Esophagus (tissue), 2 donors: ENCODE measurements around the gene KRTAP5-10. TPM values are rescaled to one million over a fixed set of nuclear protein-coding genes. Genes with fewer than 3 reads are reported as not detected.

Source experiments
- H3K27ac ChIP-seq, 2 donors: one replicate each; pipeline ENCODE4 v1.5.1; 2013; ENCODE audit warnings: low read depth in 2 of 2, mild to moderate bottlenecking in 2 of 2, inconsistent platforms in 1 of 2, low read length in 1 of 2, moderate library complexity in 1 of 2
- H3K27me3 ChIP-seq, 2 donors: one replicate each; pipeline ENCODE4 v1.6.1; 2013; ENCODE audit warnings: low read length in 2 of 2, control low read depth in 1 of 2, mild to moderate bottlenecking in 1 of 2; ENCODE audit not compliant: insufficient read depth in 2 of 2, control insufficient read depth in 1 of 2
- H3K36me3 ChIP-seq, 2 donors: one replicate each; pipeline ENCODE4 v1.6.1; 2013; ENCODE audit warnings: low read length in 1 of 2; ENCODE audit not compliant: control insufficient read depth in 2 of 2, insufficient read depth in 2 of 2
- H3K4me1 ChIP-seq, 2 donors: one replicate each; pipeline ENCODE4 v1.6.1; 2013; ENCODE audit warnings: low read length in 1 of 2; ENCODE audit not compliant: control insufficient read depth in 2 of 2, insufficient read depth in 2 of 2
- H3K4me3 ChIP-seq, 2 donors: one replicate each; pipeline ENCODE4 v1.5.1; 2013; ENCODE audit warnings: low read length in 2 of 2, mild to moderate bottlenecking in 2 of 2, low read depth in 1 of 2, moderate library complexity in 1 of 2
- H3K9me3 ChIP-seq, 2 donors: one replicate each; pipeline ENCODE4 v1.6.1; 2013; ENCODE audit warnings: mild to moderate bottlenecking in 2 of 2, low read depth in 1 of 2, low read length in 1 of 2, moderate library complexity in 1 of 2; ENCODE audit not compliant: control insufficient read depth in 2 of 2, insufficient read depth in 1 of 2
- WGBS, 2 donors: extraction: QIAGEN DNeasy Blood & Tissue Kit; methylation state at CpG; one replicate each; pipeline ENCODE4 v1.1.7; 2013; 5-methylcytosine and 5-hydroxymethylcytosine counted together
- polyA plus RNA-seq, 2 donors: library from polyadenylated mRNA; stranded (reverse); fragments of 200-250 nt; gene quantifications; one replicate each; pipeline ENCODE4 v1.2.3, GENCODE V29; 2013
- donor health status: healthy with polysubstance abuse.
- donor health status: Bipolar disorder and iron deficiency.

The KRTAP5-10 gene
- polyA plus RNA-seq, 2 donors = 0.05 to 0.12 TPM

DNA sequence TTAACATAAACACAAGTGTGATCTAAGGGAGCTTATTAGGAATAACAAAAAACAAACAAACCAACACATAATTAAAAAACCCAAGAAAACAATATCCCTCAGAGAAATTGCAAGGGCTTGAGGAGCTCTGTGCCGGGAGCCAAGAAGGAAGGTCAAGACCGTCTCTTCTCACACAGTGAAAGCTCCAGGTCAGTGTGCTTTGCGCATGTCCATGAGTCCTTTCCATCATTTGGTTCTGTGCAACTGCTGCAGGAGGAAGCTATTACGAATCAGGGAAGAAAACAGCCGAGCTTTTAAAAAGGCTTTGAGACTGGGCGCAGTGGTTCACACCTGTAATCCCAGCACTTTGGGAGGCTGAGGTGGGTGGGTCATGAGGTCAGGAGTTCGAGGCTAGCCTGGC is 23.0 kb upstream of the KRTAP5-10 start:
- Histone ChIP-seq H3K4me1 (no peaks in the 10 kb centered on the region), H3K4me3 (no peak overlapping the region), H3K9me3 (peaks cover 0 to 4% of the 10 kb centered on the region in 2 donors), H3K27ac (no peak overlapping the region), H3K36me3 (no peaks in the 10 kb centered on the region), H3K27me3 (no peaks in the 10 kb centered on the region)
- 88 to 91% methylated on average over 7 of the region's 7 CpGs for WGBS, 2 donors

DNA sequence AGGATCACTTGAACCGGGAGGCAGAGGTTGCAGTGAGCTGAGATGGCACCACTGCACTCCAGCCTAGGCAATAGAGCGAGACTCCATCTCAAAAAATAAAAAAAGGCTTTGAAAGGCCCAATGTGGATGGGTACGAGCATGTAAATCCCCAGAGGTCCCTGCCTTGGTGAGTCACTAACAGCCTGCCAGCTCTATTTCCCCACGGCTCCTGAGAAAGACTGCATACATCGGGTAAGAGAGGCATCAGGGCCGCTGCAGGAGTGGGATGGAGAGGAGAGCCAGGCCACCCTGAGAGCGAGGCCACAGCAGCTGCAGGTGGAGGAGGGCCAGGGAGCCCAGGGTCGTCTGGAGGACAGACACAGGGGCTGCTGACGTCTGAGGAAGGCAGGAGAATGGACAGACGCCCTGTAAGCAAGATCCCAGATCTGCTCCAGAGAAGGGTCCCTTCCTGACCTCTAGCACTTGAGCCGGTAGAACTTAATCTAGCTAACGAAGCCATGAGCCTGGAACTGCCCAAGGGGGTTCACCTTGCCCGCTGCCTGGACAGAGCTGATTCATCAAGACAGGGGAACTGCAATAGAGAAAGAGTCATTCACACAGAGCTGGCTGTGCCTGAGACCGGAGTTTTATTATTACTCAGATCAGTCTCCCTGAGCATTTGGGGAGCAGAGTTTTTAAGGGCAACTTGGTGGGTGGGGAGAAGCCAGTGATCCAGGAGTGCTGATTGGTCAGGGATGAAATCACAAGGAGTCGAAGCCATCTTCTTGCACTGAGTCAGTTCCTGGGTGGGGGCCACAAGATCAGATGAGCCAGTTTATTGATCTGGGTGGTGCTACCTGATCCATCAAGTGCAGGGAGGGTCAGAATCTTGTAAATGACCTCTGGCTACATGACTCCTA is 22.2 kb upstream of the KRTAP5-10 start:
- WGBS, 2 donors = 72 to 76% methylated on average over 15 of the region's 15 CpGs
- no peak overlapping the region for H3K27ac ChIP-seq
- no peaks in the 10 kb centered on the region for H3K27me3 ChIP-seq
- peaks cover 0 to 4% of the 10 kb centered on the region in 2 donors for H3K9me3 ChIP-seq
- no peaks in the 10 kb centered on the region for H3K36me3 ChIP-seq
- H3K4me1 ChIP-seq = no peaks in the 10 kb centered on the region
- H3K4me3 ChIP-seq = no peak overlapping the region

- no peaks in the 10 kb centered on the region for H3K27me3 ChIP-seq
- H3K4me3 ChIP-seq = no peak overlapping the region
- peaks cover 0 to 4% of the 10 kb centered on the region in 2 donors for H3K9me3 ChIP-seq
- WGBS, 2 donors = 54 to 55% methylated on average over 8 of the region's 8 CpGs
- H3K36me3 ChIP-seq = no peaks in the 10 kb centered on the region
- H3K27ac ChIP-seq = no peak overlapping the region
- H3K4me1 ChIP-seq = no peaks in the 10 kb centered on the region
Observed at GRCh38 chr11:71543866-71544265, 21.5 kb upstream of the KRTAP5-10 start.

DNA sequence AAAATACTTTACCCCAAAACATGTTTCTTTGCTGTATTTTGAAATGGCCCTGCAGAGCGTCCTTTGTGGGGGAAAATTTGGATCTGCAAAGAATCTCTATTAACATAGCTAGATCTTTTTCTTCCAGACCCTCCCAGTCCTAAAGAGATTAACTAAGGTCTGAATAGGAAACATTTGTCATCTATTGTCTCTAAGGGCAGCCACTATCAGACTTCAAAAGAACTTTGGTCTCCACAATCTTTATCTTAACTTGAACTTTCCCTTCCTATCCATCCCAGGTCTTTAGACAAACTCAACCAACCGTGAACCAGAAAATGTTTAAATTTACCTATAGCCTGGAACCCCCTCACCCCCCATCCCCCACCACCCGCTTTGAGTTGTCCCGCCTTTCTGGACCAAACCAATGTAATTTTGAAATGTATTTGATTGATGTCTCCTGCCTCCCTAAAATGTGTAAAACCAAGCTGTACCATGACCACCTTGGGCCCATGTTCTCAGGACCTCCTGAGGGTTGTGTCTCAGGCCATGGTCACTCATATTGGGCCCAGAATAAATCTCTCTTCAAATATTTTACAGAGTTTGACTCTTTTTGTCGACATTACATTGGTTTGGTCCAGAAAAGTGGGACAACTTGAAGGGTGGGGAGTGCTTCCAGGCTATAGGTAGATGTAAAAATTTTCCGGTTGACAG is 20.7 kb upstream of the KRTAP5-10 start:
- 70 to 79% methylated on average over 6 of the region's 6 CpGs for WGBS, 2 donors
- Histone ChIP-seq H3K27ac (no peak overlapping the region), H3K36me3 (no peaks in the 10 kb centered on the region), H3K4me1 (no peaks in the 10 kb centered on the region), H3K27me3 (no peaks in the 10 kb centered on the region), H3K4me3 (no peak overlapping the region), H3K9me3 (peaks cover 0 to 4% of the 10 kb centered on the region in 2 donors)

DNA sequence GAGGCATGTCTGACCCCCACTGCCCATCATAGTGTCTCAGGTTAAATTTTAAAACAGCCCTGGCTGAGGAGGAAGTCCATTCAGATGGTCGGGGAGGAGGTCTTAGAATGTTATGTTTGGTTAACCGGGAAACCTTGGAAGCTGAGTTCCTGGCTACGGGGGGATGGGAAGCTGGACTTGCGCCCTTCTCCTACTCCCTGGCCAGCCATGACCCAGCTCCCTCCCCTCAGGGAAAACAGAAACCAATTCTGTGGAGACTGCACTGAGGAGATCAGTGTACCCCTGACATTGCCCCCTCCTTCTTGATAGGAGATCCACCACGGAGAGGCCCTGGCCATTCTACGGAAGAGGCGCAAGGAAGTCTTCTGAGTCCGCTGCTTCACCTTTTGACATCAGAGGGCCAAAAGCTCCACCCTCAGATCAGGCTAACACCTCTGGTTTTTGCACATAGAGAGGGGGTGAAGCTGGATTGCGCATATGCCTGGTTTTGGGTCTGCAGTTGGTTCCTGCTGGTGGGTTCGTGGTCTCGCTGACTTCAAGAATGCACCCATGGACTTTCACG is 19.9 kb upstream of the KRTAP5-10 start:
- H3K9me3 ChIP-seq = peaks cover 0 to 4% of the 10 kb centered on the region in 2 donors
- no peaks in the 10 kb centered on the region for H3K36me3 ChIP-seq
- 86 to 89% methylated on average over 12 of the region's 12 CpGs for WGBS, 2 donors
- H3K4me3 ChIP-seq = no peak overlapping the region
- no peaks in the 10 kb centered on the region for H3K27me3 ChIP-seq
- no peak overlapping the region for H3K27ac ChIP-seq
- H3K4me1 ChIP-seq = no peaks in the 10 kb centered on the region

DNA sequence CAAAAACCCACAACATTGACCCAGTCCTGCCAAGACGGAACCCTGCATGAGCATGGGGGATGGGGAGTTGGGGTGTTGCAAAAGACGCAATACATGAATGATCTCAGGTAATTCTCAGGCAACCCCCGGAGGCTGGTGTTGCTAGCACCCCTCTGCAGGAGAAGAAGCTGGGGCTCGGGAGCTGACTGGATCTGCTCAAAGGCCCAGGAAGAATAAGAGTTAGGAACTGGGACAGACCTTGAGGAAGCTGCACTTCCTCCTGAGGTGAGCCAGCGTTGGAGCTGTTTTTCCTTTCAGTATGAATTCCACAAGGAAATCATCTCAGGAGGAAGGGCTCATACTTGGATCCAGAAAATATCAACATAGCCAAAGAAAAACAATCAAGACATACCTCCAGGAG is 17.2 kb upstream of the KRTAP5-10 start, which contains the start of gene KRTAP5-9:
Gene KRTAP5-9 (plus strand): TSS at position 301 of the 400 bp plus-strand sequence. CDS start 238 bp downstream, outside the sequence.
- 78 to 79% methylated on average over 5 of the region's 5 CpGs for WGBS, 2 donors

GRCh38 chr11:71548716-71549151 is 16.6 kb upstream of the KRTAP5-10 start:
- no peaks in the 10 kb centered on the region for H3K36me3 ChIP-seq
- H3K27me3 ChIP-seq = no peaks in the 10 kb centered on the region
- H3K4me3 ChIP-seq = no peak overlapping the region
- H3K9me3 ChIP-seq = peaks cover 0 to 4% of the 10 kb centered on the region in 2 donors
- 43 to 51% methylated on average over 5 of the region's 5 CpGs for WGBS, 2 donors
- H3K4me1 ChIP-seq = no peaks in the 10 kb centered on the region
- no peak overlapping the region for H3K27ac ChIP-seq

More for the DNA sequence above, 17.2 kb upstream of the KRTAP5-10 start, which contains the start of gene KRTAP5-9:
- no peak within 1 kb of the TSS for H3K27ac ChIP-seq
- H3K4me3 ChIP-seq = no peak within 1 kb of the TSS
- H3K36me3 ChIP-seq = no peaks in the 10 kb centered on the region
- peaks cover 0 to 4% of the 10 kb centered on the region in 2 donors for H3K9me3 ChIP-seq
- H3K4me1 ChIP-seq = no peaks in the 10 kb centered on the region
- no peaks in the 10 kb centered on the region for H3K27me3 ChIP-seq

DNA sequence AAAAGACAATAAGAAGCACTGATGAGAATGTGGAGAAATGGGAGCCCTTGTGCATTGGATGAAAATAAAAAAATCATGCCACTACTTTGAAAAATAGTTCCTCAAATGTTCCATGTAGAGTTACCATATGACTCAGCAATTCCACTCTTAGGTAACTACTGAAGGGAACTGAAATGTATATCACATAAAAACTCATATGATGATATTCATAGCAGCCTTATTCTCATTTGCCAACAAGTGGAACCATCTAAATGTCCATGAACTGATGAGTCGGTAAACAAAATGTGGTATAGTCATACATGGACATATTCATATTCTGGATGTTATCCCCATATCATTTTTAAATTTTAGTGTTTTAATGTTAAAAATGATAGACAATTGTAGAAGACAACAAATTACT is 13.7 kb upstream of the KRTAP5-10 start:
- Histone ChIP-seq H3K4me3 (no peak overlapping the region), H3K27ac (no peak overlapping the region), H3K36me3 (no peaks in the 10 kb centered on the region), H3K4me1 (no peaks in the 10 kb centered on the region), H3K27me3 (no peaks in the 10 kb centered on the region), H3K9me3 (peaks cover 0 to 2% of the 10 kb centered on the region in 2 donors)
- WGBS, 2 donors = 94% methylated on average over 1 of the region's 1 CpG

GRCh38 chr11:71554996-71555395 is 10.4 kb upstream of the KRTAP5-10 start:
- Histone ChIP-seq H3K4me1 (no peaks in the 10 kb centered on the region), H3K4me3 (no peak overlapping the region), H3K36me3 (no peaks in the 10 kb centered on the region), H3K27ac (no peak overlapping the region), H3K27me3 (no peaks in the 10 kb centered on the region), H3K9me3 (no peaks in the 10 kb centered on the region)
- 83 to 87% methylated on average over 6 of the region's 6 CpGs for WGBS, 2 donors
